Heart left ventricle (tissue), 16 donors: ENCODE data around the gene ORC6. TPM values are rescaled to one million over a fixed set of nuclear protein-coding genes. Genes with fewer than 3 reads are reported as not detected.

Source experiments
- ATAC-seq, 4 donors: fragments of 200-7000 bp; cut with Tn5 transposase; one replicate each; pipeline ENCODE4 v1.9.1; 2020 to 2022; ENCODE audit warnings: moderate library complexity in 4 of 4, mild to moderate bottlenecking in 3 of 4, moderate number of reproducible peaks in 1 of 4
- DNase-seq, 5 donors: peaks; one replicate each; pipeline ENCODE4 v3.0.0-alpha.2; 2020
- H3K27ac ChIP-seq, 12 donors: fragments of 200-600 bp; sonication (generic) in 4 of 12; one replicate each; pipeline versions ENCODE4 v1.5.0 to v1.8.0; 2016 to 2022; ENCODE audit warnings: mild to moderate bottlenecking in 2 of 12
- H3K27me3 ChIP-seq, 9 donors: fragments of 200-600 bp; sonication (generic) in 2 of 9; one replicate each; pipeline versions ENCODE4 v1.5.1 to v1.8.0; 2016 to 2022; ENCODE audit warnings: mild to moderate bottlenecking in 3 of 9
- H3K36me3 ChIP-seq, 9 donors: fragments of 200-600 bp; sonication (generic) in 2 of 9; one replicate each; pipeline versions ENCODE4 v1.5.0 to v1.8.0; 2018 to 2022; ENCODE audit warnings: mild to moderate bottlenecking in 2 of 9
- H3K4me1 ChIP-seq, 12 donors: fragments of 200-600 bp; sonication (generic) in 4 of 12; one replicate each; pipeline versions ENCODE4 v1.5.0 to v1.8.0; 2016 to 2022; ENCODE audit warnings: mild to moderate bottlenecking in 3 of 12
- H3K4me3 ChIP-seq, 12 donors: fragments of 200-600 bp; sonication (generic) in 4 of 12; one replicate each; pipeline versions ENCODE4 v1.5.0 to v1.8.0; 2017 to 2022; ENCODE audit warnings: mild to moderate bottlenecking in 9 of 12, moderate library complexity in 4 of 12
- H3K9me3 ChIP-seq, 12 donors: fragments of 200-600 bp; sonication (generic) in 4 of 12; one replicate each; pipeline versions ENCODE4 v1.5.0 to v1.8.0; 2016 to 2022; ENCODE audit warnings: mild to moderate bottlenecking in 1 of 12
- POLR2A ChIP-seq, 2 donors: fragments of 450-650 bp; IDR thresholded peaks; one replicate each; pipeline ENCODE4 v1.6.1; 2017; ENCODE audit warnings: antibody characterized with exemption in 2 of 2, mild to moderate bottlenecking in 2 of 2, moderate library complexity in 2 of 2
- WGBS, 4 donors: extraction: QIAGEN DNeasy Blood & Tissue Kit in 2 of 4; methylation state at CpG; one replicate each; pipeline versions ENCODE4 v1.1.5 to v1.1.7; 2013 to 2018; 5-methylcytosine and 5-hydroxymethylcytosine counted together
- intact Hi-C, 10 donors: fragments of 100-400 bp; cut with DNase I; formaldehyde crosslinking; loops; one replicate each; pipeline versions ENCODE4 v1.11.1 to v1.14.2; 2022
- polyA plus RNA-seq, 2 donors: library from polyadenylated mRNA; stranded (reverse); fragments of 200-250 nt; gene quantifications; one replicate each; pipeline ENCODE4 v1.2.3, GENCODE V29; 2013
- total RNA-seq, 9 donors: library from RNA; depleted of rRNA in 2 of 9; stranded (reverse); fragments of >200 nt in 2 of 9; fragmentation: NEBNext Ultra II Directional in 3 of 9; extraction: Animal tissue kit (Norgen Biotek cat#: 25700) in 3 of 9; gene quantifications; one replicate each; pipeline versions ENCODE4 v1.1.0 to v1.2.4, GENCODE V29; 2016 to 2023
- TF ChIP-seq, protein P1 (sequence below), 12 donors: fragments of 200-600 bp; sonication (generic) in 4 of 12; IDR thresholded peaks; one replicate each; pipeline versions ENCODE4 v1.5.0 to v1.8.0; 2018 to 2022; ENCODE audit warnings: antibody characterized with exemption in 12 of 12, mild to moderate bottlenecking in 5 of 12
- donor health status: ischemic (EF 13 %, LVEDD 7.1; RV severe dilation, severe dysfunction).
- donor health status: healthy with polysubstance abuse.
- donor health status: DM: no; HTN: yes; CAD: no.
- donor health status: DM: no; HTN: no; CAD: no.
- donor health status: ischemic (EF 25% LVEDD 6.9; RV normal size, moderate dysfunction).
- donor health status: ischemic (EF 25% LVEDD 5.7; RV mildly dilated, moderate dysfunction).
- donor health status: healthy.
- donor health status: DM: yes; HTN: yes; CAD: no.
- donor health status: ischemic (EF 35%, LVEDD 5.7; RV mildly dilated, moderate dysfunction).
- donor health status: nonischemic (EF 11% LVEDD 7.7; RV severe dilation, severe dysfunction).
- donor health status: DM: yes; HTN: yes; CAD: no.
- donor health status: PGD.
- donor health status: ischemic (EF 29% LVEDD 5.4; RV normal size, mild dysfunction).
- donor health status: nonischemic (EF 23%, LVEDD 6.1; RV moderate dilation, normal function).

ORC6 gene
- total and polyA plus RNA-seq, 11 donors, result 1.3 to 4.3 (median 2.5) TPM

GRCh38 chr16:46732561-46732960, 43.1 kb downstream of the ORC6 start:
- ATAC-seq (no peak), DNase-seq (no peak)
- Histone ChIP-seq H3K27me3 (no peaks in the 10 kb centered on the region), H3K4me1 (peaks cover 0 to 65% (median 24%) of the 10 kb centered on the region in 12 donors), H3K9me3 (no peaks in the 10 kb centered on the region), H3K4me3 (no peak overlapping the region), H3K27ac (peak overlapping the region in 11 of 12 donors; percentile 11 to 85 (median 64)), H3K36me3 (peaks cover 0 to 63% (median 5%) of the 10 kb centered on the region in 9 donors)
- TF ChIP-seq POLR2A (IDR thresholded peaks at IDR 0.05), result no peak
- TF ChIP-seq, protein P1, sequence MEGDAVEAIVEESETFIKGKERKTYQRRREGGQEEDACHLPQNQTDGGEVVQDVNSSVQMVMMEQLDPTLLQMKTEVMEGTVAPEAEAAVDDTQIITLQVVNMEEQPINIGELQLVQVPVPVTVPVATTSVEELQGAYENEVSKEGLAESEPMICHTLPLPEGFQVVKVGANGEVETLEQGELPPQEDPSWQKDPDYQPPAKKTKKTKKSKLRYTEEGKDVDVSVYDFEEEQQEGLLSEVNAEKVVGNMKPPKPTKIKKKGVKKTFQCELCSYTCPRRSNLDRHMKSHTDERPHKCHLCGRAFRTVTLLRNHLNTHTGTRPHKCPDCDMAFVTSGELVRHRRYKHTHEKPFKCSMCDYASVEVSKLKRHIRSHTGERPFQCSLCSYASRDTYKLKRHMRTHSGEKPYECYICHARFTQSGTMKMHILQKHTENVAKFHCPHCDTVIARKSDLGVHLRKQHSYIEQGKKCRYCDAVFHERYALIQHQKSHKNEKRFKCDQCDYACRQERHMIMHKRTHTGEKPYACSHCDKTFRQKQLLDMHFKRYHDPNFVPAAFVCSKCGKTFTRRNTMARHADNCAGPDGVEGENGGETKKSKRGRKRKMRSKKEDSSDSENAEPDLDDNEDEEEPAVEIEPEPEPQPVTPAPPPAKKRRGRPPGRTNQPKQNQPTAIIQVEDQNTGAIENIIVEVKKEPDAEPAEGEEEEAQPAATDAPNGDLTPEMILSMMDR (IDR thresholded peaks at IDR 0.05), result no peak
- WGBS, 4 donors, result 63 to 85% (median 75%) methylated on average over 4 of the region's 4 CpGs
- intact Hi-C loops, result no loop called here

DNA sequence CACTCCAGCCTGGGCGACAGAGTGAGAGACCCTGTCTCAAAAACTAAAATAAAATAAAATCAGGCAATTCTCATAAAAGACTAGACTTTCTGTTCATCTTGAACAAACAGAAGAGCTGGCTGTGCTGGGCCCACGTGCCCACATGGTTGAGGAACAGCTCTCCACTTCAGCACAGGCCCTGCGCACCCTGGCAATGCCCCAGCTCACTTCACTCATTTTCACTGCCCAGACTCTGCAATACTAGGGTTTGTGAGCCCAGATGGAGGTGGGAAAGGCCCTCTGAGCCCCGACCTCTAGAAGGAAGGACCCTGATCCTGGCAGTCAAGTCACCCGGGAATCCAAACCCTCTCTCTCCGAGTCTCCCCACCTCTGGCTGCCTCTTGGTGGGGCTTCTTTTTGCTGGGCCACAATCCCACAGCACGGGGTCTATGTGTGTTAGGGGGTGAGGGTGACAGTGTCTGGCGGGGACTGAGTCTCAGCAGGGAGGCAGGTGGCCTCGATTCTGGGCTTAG, 43.9 kb downstream of the ORC6 start:
- DNase-seq (peak in 1 of 5 donors; percentile 52), ATAC-seq (no peak)
- TF ChIP-seq, protein P1 (IDR thresholded peaks at IDR 0.05), result no peak
- no peak for TF ChIP-seq POLR2A (IDR thresholded peaks at IDR 0.05)
- intact Hi-C loops, result no loop called here
- Histone ChIP-seq H3K4me3 (no peak overlapping the region), H3K36me3 (peaks cover 0 to 62% (median 3%) of the 10 kb centered on the region in 9 donors), H3K4me1 (peaks cover 0 to 73% (median 25%) of the 10 kb centered on the region in 12 donors), H3K27ac (peak overlapping the region in 9 of 12 donors; percentile 20 to 85 (median 75)), H3K27me3 (no peaks in the 10 kb centered on the region), H3K9me3 (no peaks in the 10 kb centered on the region)
- 75 to 81% (median 77%) methylated on average over 9 of the region's 9 CpGs for WGBS, 4 donors

GRCh38 chr16:46736695-46737094, 47.2 kb downstream of the ORC6 start:
- no peak for TF ChIP-seq POLR2A (IDR thresholded peaks at IDR 0.05)
- TF ChIP-seq, protein P1 (IDR thresholded peaks at IDR 0.05), result no peak
- intact Hi-C loops, result no loop called here
- ATAC-seq (peak in 1 of 4 donors; percentile 15), DNase-seq (no peak)
- Histone ChIP-seq H3K4me1 (peaks cover 0 to 62% (median 18%) of the 10 kb centered on the region in 12 donors), H3K36me3 (peaks cover 0 to 63% (median 5%) of the 10 kb centered on the region in 9 donors), H3K9me3 (no peaks in the 10 kb centered on the region), H3K27ac (peak overlapping the region in 9 of 12 donors; percentile 5 to 61 (median 34)), H3K4me3 (no peak overlapping the region), H3K27me3 (no peaks in the 10 kb centered on the region)
- WGBS, 4 donors, result 31 to 54% (median 40%) methylated on average over 3 to 12 of the region's 12 CpGs

DNA sequence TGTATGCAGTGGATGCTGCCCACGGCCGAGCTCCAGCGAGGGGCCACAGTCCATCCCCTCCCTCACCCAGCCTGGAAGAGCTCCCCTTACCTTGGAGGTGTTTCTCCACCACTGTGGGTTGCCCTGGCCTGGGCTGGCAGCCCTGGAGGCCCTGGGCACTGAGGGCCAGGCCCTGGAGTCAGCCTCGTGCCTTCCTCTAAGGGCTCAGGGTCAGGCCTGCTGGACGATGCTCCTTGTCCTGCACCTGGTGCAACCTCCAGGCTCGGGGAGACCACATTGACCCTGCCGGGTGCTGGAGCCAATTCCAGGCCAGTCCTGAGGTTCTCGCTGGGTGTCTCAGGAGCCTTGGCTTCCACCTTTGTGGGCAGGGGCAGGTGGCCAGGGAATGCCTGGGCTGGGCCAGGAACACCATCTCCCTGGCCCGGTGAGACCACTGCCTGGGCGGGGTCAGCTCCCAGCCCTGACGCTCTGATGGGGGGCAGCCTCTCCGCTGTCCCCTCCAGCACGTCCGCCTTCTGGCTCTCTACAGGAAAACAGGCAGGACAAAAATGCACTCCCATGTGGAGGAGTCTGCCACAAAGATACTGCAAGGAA, 48.3 kb downstream of the ORC6 start:
- WGBS, 4 donors, result 65 to 71% (median 70%) methylated on average over 9 to 14 of the region's 14 CpGs
- no peak for DNase-seq
- no peaks in the 10 kb centered on the region for H3K9me3 ChIP-seq
- H3K4me1 ChIP-seq, result peaks cover 0 to 53% (median 9%) of the 10 kb centered on the region in 12 donors
- TF ChIP-seq POLR2A (IDR thresholded peaks at IDR 0.05), result no peak
- TF ChIP-seq, protein P1 (IDR thresholded peaks at IDR 0.05), result no peak
- ATAC-seq, result no peak
- peak overlapping the region in 8 of 12 donors; percentile 5 to 61 (median 40) for H3K27ac ChIP-seq
- peaks cover 0 to 57% (median 5%) of the 10 kb centered on the region in 9 donors for H3K36me3 ChIP-seq
- no peak overlapping the region for H3K4me3 ChIP-seq
- intact Hi-C loops, result no loop called here
- H3K27me3 ChIP-seq, result no peaks in the 10 kb centered on the region
